Mesenchymal stem cell (in vitro differentiated cells and primary cell): ENCODE measurements around the gene RPL39.

Source experiments
- DNase-seq: peaks from one replicate; pipeline ENCODE4 v3.0.0-alpha.2; 2013
- H2AFZ ChIP-seq: one replicate; pipeline ENCODE4 v1.6.1; 2013; ENCODE audit warnings: low read depth, mild to moderate bottlenecking, control low read depth, inconsistent platforms, low read length, moderate library complexity
- H2AK5ac ChIP-seq: 2 replicates; pipeline ENCODE4 v1.6.1; 2013; ENCODE audit warnings: low read length, moderate library complexity, mild to moderate bottlenecking, inconsistent platforms; ENCODE audit not compliant: severe bottlenecking
- H2BK120ac ChIP-seq: one replicate; pipeline ENCODE4 v1.6.1; 2013; ENCODE audit warnings: low read depth, mild to moderate bottlenecking, inconsistent platforms, low read length, moderate library complexity
- H2BK12ac ChIP-seq, 2 experiments: one replicate each; pipeline ENCODE4 v1.6.1; 2013; ENCODE audit warnings: inconsistent platforms in 2 of 2, low read length in 2 of 2, mild to moderate bottlenecking in 2 of 2, moderate library complexity in 2 of 2, control low read depth in 1 of 2
- H2BK15ac ChIP-seq: one replicate; pipeline ENCODE4 v1.6.1; 2013; ENCODE audit warnings: mild to moderate bottlenecking, low read depth, inconsistent platforms; ENCODE audit not compliant: poor library complexity, severe bottlenecking
- H2BK5ac ChIP-seq: 2 replicates; pipeline ENCODE4 v1.6.1; 2013; ENCODE audit warnings: low read depth, mild to moderate bottlenecking, low read length, control low read depth, inconsistent platforms; ENCODE audit not compliant: poor library complexity, severe bottlenecking
- H3K14ac ChIP-seq, 2 experiments: one replicate each; pipeline ENCODE4 v1.6.1; 2013; ENCODE audit warnings: inconsistent platforms in 2 of 2, low read length in 2 of 2, control low read depth in 1 of 2, mild to moderate bottlenecking in 1 of 2, moderate library complexity in 1 of 2
- H3K18ac ChIP-seq, 2 experiments: one replicate each; pipeline ENCODE4 v1.6.1; 2013; ENCODE audit warnings: inconsistent platforms in 2 of 2, low read length in 2 of 2, control low read depth in 1 of 2, low read depth in 1 of 2, mild to moderate bottlenecking in 1 of 2
- H3K23ac ChIP-seq, 2 experiments: one replicate each; pipeline ENCODE4 v1.6.1; 2013; ENCODE audit warnings: inconsistent platforms in 2 of 2, low read length in 2 of 2, mild to moderate bottlenecking in 2 of 2, moderate library complexity in 2 of 2, control low read depth in 1 of 2
- H3K27ac ChIP-seq: 2 replicates; pipeline ENCODE4 v1.5.1; 2013; ENCODE audit warnings: mild to moderate bottlenecking, moderate library complexity, low read length, control low read depth, inconsistent platforms; ENCODE audit not compliant: poor library complexity, severe bottlenecking
- H3K27me3 ChIP-seq, 2 experiments: 2 replicates each; pipeline versions ENCODE4 v1.6.1 to v1.7.0; 2013; ENCODE audit warnings: low read length in 2 of 2, mild to moderate bottlenecking in 2 of 2, moderate library complexity in 2 of 2, control low read depth in 1 of 2, inconsistent platforms in 1 of 2; ENCODE audit not compliant: control insufficient read depth in 1 of 2, insufficient read depth in 1 of 2
- H3K36me3 ChIP-seq, 2 experiments: 2 replicates each; pipeline versions ENCODE4 v1.6.1 to v1.7.0; 2013; ENCODE audit warnings: low read length in 2 of 2, control low read depth in 1 of 2, inconsistent platforms in 1 of 2, low read depth in 1 of 2, mild to moderate bottlenecking in 1 of 2; ENCODE audit not compliant: insufficient read depth in 2 of 2, control insufficient read depth in 1 of 2
- H3K4ac ChIP-seq, 2 experiments: one replicate each; pipeline ENCODE4 v1.6.1; 2013; ENCODE audit warnings: inconsistent platforms in 2 of 2, low read length in 2 of 2, mild to moderate bottlenecking in 2 of 2, moderate library complexity in 2 of 2, control low read depth in 1 of 2, low read depth in 1 of 2
- H3K4me1 ChIP-seq: 2 replicates; pipeline ENCODE4 v1.6.1; 2013; ENCODE audit warnings: low read depth, low read length, control low read depth; ENCODE audit not compliant: control insufficient read depth, insufficient read depth
- H3K4me2 ChIP-seq: 2 replicates; pipeline ENCODE4 v1.6.1; 2013; ENCODE audit warnings: low read length, mild to moderate bottlenecking, inconsistent platforms; ENCODE audit not compliant: poor library complexity, severe bottlenecking
- H3K4me3 ChIP-seq, 2 experiments: 2 replicates each; pipeline versions ENCODE4 v1.5.1 to v1.7.0; 2013; ENCODE audit warnings: low read length in 2 of 2, mild to moderate bottlenecking in 2 of 2, control low read depth in 1 of 2, low read depth in 1 of 2; ENCODE audit not compliant: insufficient read depth in 1 of 2
- H3K79me1 ChIP-seq: replicated peaks from 2 replicates; pipeline ENCODE4 v1.6.1; 2013; ENCODE audit warnings: mild to moderate bottlenecking, control low read depth, low read length, inconsistent platforms; ENCODE audit not compliant: poor library complexity, severe bottlenecking
- H3K9ac ChIP-seq: 2 replicates; pipeline ENCODE4 v1.7.0; 2013; ENCODE audit warnings: mild to moderate bottlenecking, low read length, moderate library complexity
- H3K9me3 ChIP-seq: 2 replicates; pipeline ENCODE4 v1.7.0; 2013; ENCODE audit warnings: mild to moderate bottlenecking, low read length; ENCODE audit not compliant: control insufficient read depth
- H4K8ac ChIP-seq: one replicate; pipeline ENCODE4 v1.6.1; 2013; ENCODE audit warnings: inconsistent platforms, mild to moderate bottlenecking, low read length, moderate library complexity
- H4K91ac ChIP-seq: one replicate; pipeline ENCODE4 v1.6.1; 2013; ENCODE audit warnings: mild to moderate bottlenecking, low read length, inconsistent platforms
- WGBS: methylation state at CpG from one replicate; pipeline ENCODE4 v1.1.7; 2013; ENCODE audit warnings: mixed read lengths; 5-methylcytosine and 5-hydroxymethylcytosine counted together

RPL39 gene

GRCh38 chrX:119790977-119791436, 423 bp downstream of the RPL39 start:
- peak overlapping the region; percentile 97 for H3K9ac ChIP-seq
- no peaks in the 10 kb centered on the region for H3K79me1 ChIP-seq
- no peaks in the 10 kb centered on the region for H3K9me3 ChIP-seq
- WGBS, result 0% methylated on average over 30 of the region's 31 CpGs
- DNase-seq, result peak; percentile 47
- peak overlapping the region; percentile 89 for H4K8ac ChIP-seq
- H2BK5ac ChIP-seq, result peak overlapping the region; percentile 91
- H3K23ac ChIP-seq, result peak overlapping the region in 1 of 2 experiments; percentile 69
- no peaks in the 10 kb centered on the region for H3K27me3 ChIP-seq
- H2BK15ac ChIP-seq, result no peak overlapping the region
- no peak overlapping the region for H2BK12ac ChIP-seq
- H3K36me3 ChIP-seq, result peaks cover 4 to 30% of the 10 kb centered on the region in 2 experiments
- peak overlapping the region; percentile 74 to 80 for H3K4me3 ChIP-seq
- no peak overlapping the region for H2AFZ ChIP-seq
- peak overlapping the region in 1 of 2 experiments; percentile 71 for H3K14ac ChIP-seq
- H2BK120ac ChIP-seq, result no peak overlapping the region
- H2AK5ac ChIP-seq, result peak overlapping the region; percentile 48
- H3K27ac ChIP-seq, result peak overlapping the region; percentile 77
- H3K4me2 ChIP-seq, result no peak overlapping the region
- H3K4ac ChIP-seq, result peak overlapping the region in 1 of 2 experiments; percentile 84
- H3K4me1 ChIP-seq, result peaks cover 3% of the 10 kb centered on the region
- peak overlapping the region; percentile 52 to 76 for H3K18ac ChIP-seq
- H4K91ac ChIP-seq, result no peak overlapping the region

DNA sequence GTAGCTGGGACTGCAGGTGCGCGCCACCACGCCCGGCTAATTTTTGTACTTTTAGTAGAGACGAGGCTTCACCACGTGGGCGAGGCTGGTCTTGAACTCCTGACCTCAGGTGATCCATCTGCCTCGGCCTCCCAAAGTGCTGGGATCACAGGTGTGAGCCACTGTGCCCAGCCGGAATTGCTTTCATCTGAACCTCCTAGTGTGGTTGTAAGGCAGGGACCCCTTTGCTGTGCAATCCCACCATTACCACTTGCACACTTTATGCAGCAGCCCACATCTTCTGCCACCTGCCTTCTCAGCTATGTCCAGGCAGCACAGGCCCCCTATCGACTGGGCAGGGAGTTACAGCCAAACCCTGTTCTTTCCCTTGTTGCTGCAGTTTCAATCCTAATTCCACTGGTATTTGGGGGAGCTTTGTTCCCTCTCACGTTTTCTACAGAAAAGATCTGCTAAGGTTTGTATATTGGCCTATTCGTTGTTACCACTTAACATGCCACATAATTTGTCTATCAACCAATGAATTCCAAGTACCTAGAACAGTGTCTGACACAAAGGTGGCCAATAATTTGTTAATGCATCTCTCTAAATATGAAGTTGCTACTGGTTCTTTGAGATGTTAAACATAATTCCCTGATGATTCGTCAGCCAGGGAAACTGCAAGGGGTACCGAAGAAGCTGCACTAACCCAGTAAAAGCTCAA, 6.5 kb downstream of the RPL39 start:
- no peak overlapping the region for H2BK5ac ChIP-seq
- H2AFZ ChIP-seq, result no peak overlapping the region
- no peak overlapping the region for H4K8ac ChIP-seq
- WGBS, result 97% methylated on average over 12 of the region's 14 CpGs
- no peak overlapping the region for H4K91ac ChIP-seq
- DNase-seq, result peak; percentile 38
- no peak overlapping the region for H3K27ac ChIP-seq
- H2BK120ac ChIP-seq, result no peak overlapping the region
- no peak overlapping the region for H3K4me3 ChIP-seq
- H3K27me3 ChIP-seq, result peaks cover 0 to 5% of the 10 kb centered on the region in 2 experiments
- H3K14ac ChIP-seq, result no peak overlapping the region
- H3K9me3 ChIP-seq, result no peaks in the 10 kb centered on the region
- H2BK15ac ChIP-seq, result no peak overlapping the region
- H2AK5ac ChIP-seq, result no peak overlapping the region
- peaks cover 3% of the 10 kb centered on the region for H3K4me1 ChIP-seq
- peaks cover 19 to 67% of the 10 kb centered on the region in 2 experiments for H3K36me3 ChIP-seq
- no peak overlapping the region for H3K23ac ChIP-seq
- H3K9ac ChIP-seq, result no peak overlapping the region
- H2BK12ac ChIP-seq, result no peak overlapping the region
- no peaks in the 10 kb centered on the region for H3K79me1 ChIP-seq
- H3K4ac ChIP-seq, result no peak overlapping the region
- no peak overlapping the region for H3K4me2 ChIP-seq
- H3K18ac ChIP-seq, result no peak overlapping the region

- Histone ChIP-seq H2AFZ (no peak overlapping the region), H2BK15ac (no peak overlapping the region), H4K91ac (no peak overlapping the region), H2BK12ac (no peak overlapping the region), H3K14ac (no peak overlapping the region), H3K4me3 (no peak overlapping the region), H2AK5ac (no peak overlapping the region), H4K8ac (no peak overlapping the region), H3K79me1 (no peaks in the 10 kb centered on the region), H3K9ac (no peak overlapping the region), H2BK5ac (no peak overlapping the region), H3K18ac (no peak overlapping the region), H3K4me1 (no peaks in the 10 kb centered on the region), H2BK120ac (no peak overlapping the region), H3K4me2 (no peak overlapping the region), H3K9me3 (no peaks in the 10 kb centered on the region), H3K27ac (no peak overlapping the region), H3K4ac (no peak overlapping the region), H3K27me3 (peaks cover 0 to 5% of the 10 kb centered on the region in 2 experiments), H3K36me3 (peaks cover 15 to 57% of the 10 kb centered on the region in 2 experiments), H3K23ac (no peak overlapping the region)
- WGBS, result 100% methylated on average over 5 of the region's 5 CpGs
- no peak for DNase-seq
Measured at GRCh38 chrX:119783026-119783425, 8.4 kb downstream of the RPL39 start.

DNA sequence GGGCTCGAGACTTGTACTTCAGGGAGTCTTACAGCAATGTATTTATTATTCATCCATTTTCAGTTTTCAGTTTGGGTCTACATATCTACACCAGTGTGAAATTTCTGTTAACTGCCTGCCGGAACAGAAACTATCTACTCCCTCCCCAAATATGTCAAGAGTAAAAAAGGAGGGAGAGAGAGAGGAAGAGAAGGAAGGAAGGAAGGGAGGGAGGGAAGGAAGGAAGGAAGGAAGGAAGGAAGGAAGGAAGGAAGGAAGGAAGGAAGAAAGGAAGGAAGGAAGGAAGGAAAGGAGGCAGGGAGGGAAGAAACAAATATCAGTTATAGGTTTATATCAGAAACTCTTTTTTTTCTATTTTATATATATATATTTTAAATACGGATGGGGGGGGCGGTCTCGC, 12.6 kb downstream of the RPL39 start:
- H3K36me3 ChIP-seq, result peaks cover 10 to 27% of the 10 kb centered on the region in 2 experiments
- no peak overlapping the region for H3K4me3 ChIP-seq
- DNase-seq, result no peak
- no peak overlapping the region for H3K18ac ChIP-seq
- H3K4ac ChIP-seq, result no peak overlapping the region
- WGBS, result 92% methylated on average over 3 of the region's 5 CpGs
- H3K14ac ChIP-seq, result no peak overlapping the region
- H2AFZ ChIP-seq, result no peak overlapping the region
- H2AK5ac ChIP-seq, result no peak overlapping the region
- H3K4me1 ChIP-seq, result no peaks in the 10 kb centered on the region
- no peak overlapping the region for H2BK12ac ChIP-seq
- no peak overlapping the region for H3K9ac ChIP-seq
- H2BK120ac ChIP-seq, result no peak overlapping the region
- no peak overlapping the region for H2BK5ac ChIP-seq
- no peak overlapping the region for H3K27ac ChIP-seq
- H4K91ac ChIP-seq, result no peak overlapping the region
- H3K9me3 ChIP-seq, result no peaks in the 10 kb centered on the region
- no peaks in the 10 kb centered on the region for H3K27me3 ChIP-seq
- H4K8ac ChIP-seq, result no peak overlapping the region
- H3K79me1 ChIP-seq, result no peaks in the 10 kb centered on the region
- no peak overlapping the region for H3K4me2 ChIP-seq
- H2BK15ac ChIP-seq, result no peak overlapping the region
- no peak overlapping the region for H3K23ac ChIP-seq
